Measurements from ENCODE around the gene SPATA1.

The SPATA1 gene

DNA sequence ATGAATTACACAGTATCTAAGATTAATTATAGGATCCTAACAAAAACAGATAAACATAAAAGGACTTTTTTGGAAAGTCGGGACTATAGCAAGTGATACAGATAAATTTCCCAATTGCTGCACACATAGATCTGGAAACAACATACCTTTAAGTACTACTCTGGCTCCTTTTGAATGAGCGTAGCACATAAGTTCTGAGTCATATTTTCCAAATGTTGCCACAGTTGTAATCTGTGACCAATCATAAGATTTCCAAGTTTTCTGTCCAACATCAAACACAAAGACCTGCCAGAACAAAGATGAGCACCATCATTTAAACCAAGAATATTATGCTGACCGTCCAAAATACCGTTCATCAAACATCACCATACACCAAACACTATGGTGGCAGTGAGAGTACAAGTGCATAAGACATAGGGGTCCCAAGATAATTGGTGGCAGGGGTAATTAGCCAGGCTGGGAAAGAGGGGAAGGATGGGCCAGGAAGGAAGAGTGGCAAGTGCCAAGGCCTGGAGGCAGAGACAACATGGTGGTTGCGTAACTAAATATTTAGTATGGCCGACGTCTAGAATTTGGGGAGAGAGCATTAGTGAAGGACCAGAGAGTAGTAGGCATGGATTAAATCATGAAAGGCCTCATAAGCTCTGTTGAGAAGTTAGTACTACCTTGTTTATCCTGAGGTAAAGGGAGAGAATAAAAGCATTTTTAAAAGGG is 64.4 kb downstream of the SPATA1 start:
- Histone ChIP-seq H3K4me2 (ENCODE audit: low read depth, low read length, poor library complexity, severe bottlenecking) (peak overlapping the region; percentile 94), H3K27me3 (ENCODE audit: insufficient read depth, low read length, poor library complexity, severe bottlenecking) (no peaks in the 10 kb centered on the region), H3K9me3 (ENCODE audit: insufficient read depth, low read depth, low read length) (no peaks in the 10 kb centered on the region), H3F3A (ENCODE audit: low read depth) (no peaks in the 10 kb centered on the region), H3K79me2 (ENCODE audit: insufficient read depth, low read length) (peaks cover 25% of the 10 kb centered on the region), H4K20me1 (ENCODE audit: insufficient read depth, low read length, poor library complexity, severe bottlenecking) (no peaks in the 10 kb centered on the region), H3K4me3 (ENCODE audit: low read length, poor library complexity, severe bottlenecking) (peak overlapping the region; percentile 91), H3K36me3 (ENCODE audit: insufficient read depth, low read length) (no peaks in the 10 kb centered on the region), H3K9me2 (replicated peaks; ENCODE audit: low read depth, low read length) (no peaks in the 10 kb centered on the region), H3K9ac (ENCODE audit: low read depth, low read length, poor library complexity, severe bottlenecking) (no peak overlapping the region), H2AFZ (ENCODE audit: low read length) (no peak overlapping the region), H3K4me1 (ENCODE audit: insufficient read depth, low read length, poor library complexity, severe bottlenecking) (peaks cover 38% of the 10 kb centered on the region)
- TF ChIP-seq, protein P1, sequence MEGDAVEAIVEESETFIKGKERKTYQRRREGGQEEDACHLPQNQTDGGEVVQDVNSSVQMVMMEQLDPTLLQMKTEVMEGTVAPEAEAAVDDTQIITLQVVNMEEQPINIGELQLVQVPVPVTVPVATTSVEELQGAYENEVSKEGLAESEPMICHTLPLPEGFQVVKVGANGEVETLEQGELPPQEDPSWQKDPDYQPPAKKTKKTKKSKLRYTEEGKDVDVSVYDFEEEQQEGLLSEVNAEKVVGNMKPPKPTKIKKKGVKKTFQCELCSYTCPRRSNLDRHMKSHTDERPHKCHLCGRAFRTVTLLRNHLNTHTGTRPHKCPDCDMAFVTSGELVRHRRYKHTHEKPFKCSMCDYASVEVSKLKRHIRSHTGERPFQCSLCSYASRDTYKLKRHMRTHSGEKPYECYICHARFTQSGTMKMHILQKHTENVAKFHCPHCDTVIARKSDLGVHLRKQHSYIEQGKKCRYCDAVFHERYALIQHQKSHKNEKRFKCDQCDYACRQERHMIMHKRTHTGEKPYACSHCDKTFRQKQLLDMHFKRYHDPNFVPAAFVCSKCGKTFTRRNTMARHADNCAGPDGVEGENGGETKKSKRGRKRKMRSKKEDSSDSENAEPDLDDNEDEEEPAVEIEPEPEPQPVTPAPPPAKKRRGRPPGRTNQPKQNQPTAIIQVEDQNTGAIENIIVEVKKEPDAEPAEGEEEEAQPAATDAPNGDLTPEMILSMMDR (conservative IDR thresholded peaks at IDR 0.05; ENCODE audit: low read length) = no peak
- no peak for TF ChIP-seq EZH2phosphoT487 (IDR thresholded peaks at IDR 0.05; ENCODE audit: borderline replicate concordance)

DNA sequence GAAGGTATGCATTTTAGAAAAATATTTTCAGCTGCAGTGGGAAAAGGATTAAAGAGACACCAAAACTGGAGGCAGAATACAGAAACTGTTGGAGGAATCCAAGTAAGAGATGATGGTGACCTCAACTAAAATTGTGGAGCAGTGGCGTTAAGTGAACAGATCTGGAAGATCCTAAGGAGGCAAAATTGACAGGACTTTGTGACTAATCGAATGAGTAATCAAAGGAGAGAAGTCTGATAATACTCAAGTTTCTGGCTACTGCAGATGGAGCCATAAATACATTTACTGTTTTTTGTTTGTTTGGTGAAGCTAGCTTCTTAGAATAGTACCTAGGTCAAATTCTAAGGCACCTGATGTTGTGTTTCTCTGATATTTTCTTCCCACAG is 65.0 kb downstream of the SPATA1 start:
- Histone ChIP-seq H3K4me1 (ENCODE audit: insufficient read depth, low read length, poor library complexity, severe bottlenecking) (peaks cover 38% of the 10 kb centered on the region), H2AFZ (ENCODE audit: low read length) (no peak overlapping the region), H3K27me3 (ENCODE audit: insufficient read depth, low read length, poor library complexity, severe bottlenecking) (no peaks in the 10 kb centered on the region), H3K36me3 (ENCODE audit: insufficient read depth, low read length) (no peaks in the 10 kb centered on the region), H3K9me2 (replicated peaks; ENCODE audit: low read depth, low read length) (no peaks in the 10 kb centered on the region), H4K20me1 (ENCODE audit: insufficient read depth, low read length, poor library complexity, severe bottlenecking) (no peaks in the 10 kb centered on the region), H3K79me2 (ENCODE audit: insufficient read depth, low read length) (peaks cover 25% of the 10 kb centered on the region), H3K9me3 (ENCODE audit: insufficient read depth, low read depth, low read length) (no peaks in the 10 kb centered on the region), H3K9ac (ENCODE audit: low read depth, low read length, poor library complexity, severe bottlenecking) (peak overlapping the region; percentile 91), H3K4me2 (ENCODE audit: low read depth, low read length, poor library complexity, severe bottlenecking) (peak overlapping the region; percentile 94), H3K4me3 (ENCODE audit: low read length, poor library complexity, severe bottlenecking) (peak overlapping the region; percentile 91), H3F3A (ENCODE audit: low read depth) (no peaks in the 10 kb centered on the region)
- TF ChIP-seq, protein P1 (conservative IDR thresholded peaks at IDR 0.05; ENCODE audit: low read length) = no peak
- no peak for TF ChIP-seq EZH2phosphoT487 (IDR thresholded peaks at IDR 0.05; ENCODE audit: borderline replicate concordance)

DNA sequence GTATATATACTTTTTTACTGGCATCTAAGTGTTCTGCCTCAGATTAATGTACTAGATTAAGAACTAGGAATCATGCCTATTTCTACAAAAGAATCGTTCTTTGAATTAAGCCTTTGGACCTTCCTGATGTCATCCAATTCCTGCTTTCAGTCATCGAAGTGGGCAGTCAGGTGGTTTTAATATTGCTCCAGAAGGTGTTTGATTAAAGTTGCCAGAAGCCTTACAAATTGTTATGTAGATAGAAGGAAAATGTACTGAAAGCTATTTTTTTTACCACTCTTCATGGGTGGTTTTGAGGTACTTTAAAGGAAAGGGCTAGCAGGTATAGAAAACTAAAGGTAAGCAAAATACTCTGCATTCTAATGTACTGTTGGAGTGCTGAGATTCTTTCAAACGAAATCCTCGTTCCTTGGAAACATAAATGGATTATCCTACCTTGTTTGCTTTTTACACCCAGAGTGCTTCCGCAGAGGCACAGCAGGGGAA is 67.3 kb downstream of the SPATA1 start:
- Histone ChIP-seq H3K9me3 (ENCODE audit: insufficient read depth, low read depth, low read length) (no peaks in the 10 kb centered on the region), H2AFZ (ENCODE audit: low read length) (peak overlapping the region; percentile 73), H3K9ac (ENCODE audit: low read depth, low read length, poor library complexity, severe bottlenecking) (peak overlapping the region; percentile 91), H3K79me2 (ENCODE audit: insufficient read depth, low read length) (peaks cover 25% of the 10 kb centered on the region), H3K4me3 (ENCODE audit: low read length, poor library complexity, severe bottlenecking) (peak overlapping the region; percentile 91), H3K27me3 (ENCODE audit: insufficient read depth, low read length, poor library complexity, severe bottlenecking) (no peaks in the 10 kb centered on the region), H4K20me1 (ENCODE audit: insufficient read depth, low read length, poor library complexity, severe bottlenecking) (no peaks in the 10 kb centered on the region), H3K4me2 (ENCODE audit: low read depth, low read length, poor library complexity, severe bottlenecking) (peak overlapping the region; percentile 94), H3K4me1 (ENCODE audit: insufficient read depth, low read length, poor library complexity, severe bottlenecking) (peaks cover 38% of the 10 kb centered on the region), H3F3A (ENCODE audit: low read depth) (no peaks in the 10 kb centered on the region), H3K9me2 (replicated peaks; ENCODE audit: low read depth, low read length) (no peaks in the 10 kb centered on the region), H3K36me3 (ENCODE audit: insufficient read depth, low read length) (no peaks in the 10 kb centered on the region)
- TF ChIP-seq, protein P1 (conservative IDR thresholded peaks at IDR 0.05; ENCODE audit: low read length) = no peak
- no peak for TF ChIP-seq EZH2phosphoT487 (IDR thresholded peaks at IDR 0.05; ENCODE audit: borderline replicate concordance)

All from Loucy (cell line).